HG02885 (cell line): ENCODE data around the gene ANXA4.

Experiments
- ATAC-seq: cut with Tn5 transposase; IDR thresholded peaks from one replicate; pipeline ENCODE4 v1.9.1; 2021; ENCODE audit warnings: mild to moderate bottlenecking; ENCODE audit not compliant: unreplicated experiment, poor library complexity

Gene ANXA4

GRCh38 chr2:69833752-69834151 lies 91.8 kb downstream of the ANXA4 start:
- no peak for ATAC-seq

GRCh38 chr2:69835666-69836065 lies 93.7 kb downstream of the ANXA4 start:
- ATAC-seq, result no peak

- no peak for ATAC-seq
Observed at GRCh38 chr2:69836316-69836715, 94.4 kb downstream of the ANXA4 start.

GRCh38 chr2:69837533-69837932 lies 95.6 kb downstream of the ANXA4 start:
- no peak for ATAC-seq

- no peak for ATAC-seq
Observed at GRCh38 chr2:69843993-69844392, 102.1 kb downstream of the ANXA4 start.

- ATAC-seq, result no peak
Observed at GRCh38 chr2:69844560-69844959, 102.6 kb downstream of the ANXA4 start.

- no peak for ATAC-seq
Observed at GRCh38 chr2:69846182-69847067, 104.5 kb downstream of the ANXA4 start.

- ATAC-seq, result no peak
Observed at GRCh38 chr2:69847068-69847828, 105.3 kb downstream of the ANXA4 start.

GRCh38 chr2:69848186-69848790 lies 106.4 kb downstream of the ANXA4 start:
- ATAC-seq, result no peak

- ATAC-seq, result no peak
Observed at GRCh38 chr2:69858261-69858660, 116.3 kb downstream of the ANXA4 start.

GRCh38 chr2:69863298-69863697 lies 121.4 kb downstream of the ANXA4 start:
- ATAC-seq, result no peak
